Endothelial cell (in vitro differentiated cells): Measurements from ENCODE around the gene FBXO31. TPM values are rescaled to one million over a fixed set of nuclear protein-coding genes. Genes with fewer than 3 reads are reported as not detected.

Experiments used
- DNase-seq: peaks from one replicate; pipeline ENCODE4 v3.0.0; 2021; ENCODE audit warnings: low spot score
- H3K27ac Mint-ChIP-seq: one replicate; pipeline ENCODE4 v1.8.0; 2021; ENCODE audit warnings: mixed read lengths, inconsistent platforms; ENCODE audit not compliant: unreplicated experiment
- H3K27me3 Mint-ChIP-seq: one replicate; pipeline ENCODE4 v1.8.0; 2021; ENCODE audit warnings: mild to moderate bottlenecking, moderate library complexity, mixed read lengths, inconsistent platforms; ENCODE audit not compliant: unreplicated experiment
- H3K36me3 Mint-ChIP-seq: one replicate; pipeline ENCODE4 v1.8.0; 2021; ENCODE audit warnings: mild to moderate bottlenecking, low read depth, mixed read lengths, inconsistent platforms; ENCODE audit not compliant: unreplicated experiment
- H3K4me1 Mint-ChIP-seq: one replicate; pipeline ENCODE4 v1.8.0; 2021; ENCODE audit warnings: mild to moderate bottlenecking, mixed read lengths, inconsistent platforms; ENCODE audit not compliant: unreplicated experiment
- H3K4me3 Mint-ChIP-seq: one replicate; pipeline ENCODE4 v1.8.0; 2021; ENCODE audit warnings: mild to moderate bottlenecking, mixed read lengths, inconsistent platforms; ENCODE audit not compliant: unreplicated experiment
- H3K9me3 Mint-ChIP-seq: one replicate; pipeline ENCODE4 v1.8.0; 2021; ENCODE audit warnings: mixed read lengths, inconsistent platforms; ENCODE audit not compliant: unreplicated experiment
- total RNA-seq: library from RNA; stranded (reverse); fragmentation: NEBNext Ultra II Directional; extraction: Animal tissue kit (Norgen Biotek cat#: 25700); gene quantifications from one replicate; pipeline ENCODE4 v1.2.1, GENCODE V29; 2021; ENCODE audit not compliant: unreplicated experiment
- TF ChIP-seq, protein P1 (sequence below): fragments of 200-600 bp; sonication (generic); IDR thresholded peaks from one replicate; pipeline ENCODE4 v1.5.0; 2021; ENCODE audit warnings: antibody characterized with exemption; ENCODE audit not compliant: unreplicated experiment

Gene FBXO31
- total RNA-seq, 1 donor from 2014 or later = 13.5 TPM

DNA sequence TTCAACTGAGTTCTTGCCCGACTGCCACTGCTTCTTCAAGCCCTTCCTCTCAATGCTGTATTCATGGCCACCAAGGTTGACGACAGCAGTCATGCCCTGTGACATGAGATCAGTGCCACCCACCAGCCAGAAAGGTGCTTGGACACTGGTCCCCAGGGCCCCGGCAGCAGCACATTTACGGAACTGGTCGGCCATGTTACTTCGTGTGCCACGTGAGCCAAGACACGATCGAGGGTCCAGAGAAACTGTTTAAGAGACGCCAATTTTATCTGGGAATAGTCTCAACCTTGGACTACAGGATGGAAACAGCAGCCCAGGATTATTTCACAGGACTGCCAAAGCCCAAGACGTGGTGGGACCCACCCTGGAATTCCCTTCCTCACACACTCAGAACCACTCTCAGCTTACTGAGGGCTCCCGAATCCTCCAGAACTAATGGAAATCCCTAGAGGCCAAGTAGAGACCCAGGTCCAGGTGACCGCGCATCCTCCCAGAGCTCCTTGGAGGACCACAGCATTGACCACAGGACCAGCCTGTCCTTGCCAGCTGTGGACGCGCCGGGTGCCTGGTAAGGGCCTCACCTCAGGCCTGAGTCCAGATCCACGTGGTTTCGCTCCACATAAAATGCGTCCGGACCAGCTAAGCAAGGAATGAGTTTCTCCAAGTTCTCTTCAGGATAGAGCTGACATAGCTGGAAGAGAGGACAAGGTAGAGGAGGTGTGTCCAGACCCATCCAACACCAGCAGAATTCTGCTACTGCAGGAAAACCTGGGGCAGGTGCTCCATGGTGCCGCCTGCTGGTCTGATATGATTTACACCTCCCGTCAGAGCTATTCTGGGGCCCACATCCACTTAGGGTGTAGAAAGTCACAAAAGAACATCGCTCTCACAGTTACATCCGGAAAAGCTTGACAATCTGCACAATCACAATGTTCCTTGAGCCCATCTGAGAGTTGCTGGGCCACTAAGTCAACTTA, 36.7 kb upstream of the FBXO31 start:
- Mint-ChIP-seq H3K4me1 (no peaks in the 10 kb centered on the region), H3K4me3 (no peak overlapping the region), H3K9me3 (no peaks in the 10 kb centered on the region), H3K27ac (no peak overlapping the region), H3K27me3 (peaks cover 5% of the 10 kb centered on the region), H3K36me3 (peaks cover 44% of the 10 kb centered on the region)
- TF ChIP-seq, protein P1, sequence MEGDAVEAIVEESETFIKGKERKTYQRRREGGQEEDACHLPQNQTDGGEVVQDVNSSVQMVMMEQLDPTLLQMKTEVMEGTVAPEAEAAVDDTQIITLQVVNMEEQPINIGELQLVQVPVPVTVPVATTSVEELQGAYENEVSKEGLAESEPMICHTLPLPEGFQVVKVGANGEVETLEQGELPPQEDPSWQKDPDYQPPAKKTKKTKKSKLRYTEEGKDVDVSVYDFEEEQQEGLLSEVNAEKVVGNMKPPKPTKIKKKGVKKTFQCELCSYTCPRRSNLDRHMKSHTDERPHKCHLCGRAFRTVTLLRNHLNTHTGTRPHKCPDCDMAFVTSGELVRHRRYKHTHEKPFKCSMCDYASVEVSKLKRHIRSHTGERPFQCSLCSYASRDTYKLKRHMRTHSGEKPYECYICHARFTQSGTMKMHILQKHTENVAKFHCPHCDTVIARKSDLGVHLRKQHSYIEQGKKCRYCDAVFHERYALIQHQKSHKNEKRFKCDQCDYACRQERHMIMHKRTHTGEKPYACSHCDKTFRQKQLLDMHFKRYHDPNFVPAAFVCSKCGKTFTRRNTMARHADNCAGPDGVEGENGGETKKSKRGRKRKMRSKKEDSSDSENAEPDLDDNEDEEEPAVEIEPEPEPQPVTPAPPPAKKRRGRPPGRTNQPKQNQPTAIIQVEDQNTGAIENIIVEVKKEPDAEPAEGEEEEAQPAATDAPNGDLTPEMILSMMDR = peak; percentile 25
- DNase-seq = no peak

DNA sequence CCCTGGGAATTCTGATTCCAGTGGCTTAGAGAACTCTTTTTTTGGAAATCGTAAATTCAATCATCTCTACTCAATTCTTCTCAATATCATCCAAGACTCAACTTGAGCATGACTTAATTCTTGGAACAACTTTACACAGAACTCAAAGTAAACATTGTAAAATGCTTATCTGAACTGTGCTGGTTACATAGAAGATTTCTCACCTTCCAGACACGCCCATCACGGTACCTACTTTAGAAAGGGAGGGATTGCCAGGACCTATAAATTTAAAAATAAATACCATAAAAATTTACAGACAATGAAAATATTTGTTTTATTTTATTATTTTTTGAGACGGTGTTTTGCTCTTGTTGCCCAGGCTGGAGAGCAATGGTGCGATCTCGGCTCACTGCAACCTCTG, 35.1 kb upstream of the FBXO31 start:
- Mint-ChIP-seq H3K4me3 (no peak overlapping the region), H3K36me3 (peaks cover 36% of the 10 kb centered on the region), H3K27ac (no peak overlapping the region), H3K4me1 (no peaks in the 10 kb centered on the region), H3K27me3 (peaks cover 3% of the 10 kb centered on the region), H3K9me3 (no peaks in the 10 kb centered on the region)
- TF ChIP-seq, protein P1 = no peak
- no peak for DNase-seq

DNA sequence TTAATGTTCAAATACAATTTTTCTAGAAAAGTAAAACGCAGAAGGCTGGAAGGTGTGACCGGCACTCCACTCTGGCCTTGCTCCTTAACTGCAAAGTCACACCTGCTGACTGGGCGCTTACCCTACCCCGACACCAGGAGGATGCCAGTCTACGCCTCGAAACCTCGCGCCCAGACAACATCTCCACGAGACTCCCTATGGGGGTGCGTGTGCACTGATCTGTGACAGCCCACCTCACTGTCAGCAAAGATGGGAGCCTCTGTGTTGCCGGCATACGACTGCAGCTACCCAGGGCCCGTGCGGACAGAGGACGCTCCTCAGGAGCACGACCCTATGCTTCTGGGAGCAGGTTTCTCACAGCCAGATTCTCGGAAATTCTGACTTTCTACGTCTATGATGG, 34.6 kb upstream of the FBXO31 start:
- no peak for DNase-seq
- Mint-ChIP-seq H3K9me3 (no peaks in the 10 kb centered on the region), H3K27ac (no peak overlapping the region)

DNA sequence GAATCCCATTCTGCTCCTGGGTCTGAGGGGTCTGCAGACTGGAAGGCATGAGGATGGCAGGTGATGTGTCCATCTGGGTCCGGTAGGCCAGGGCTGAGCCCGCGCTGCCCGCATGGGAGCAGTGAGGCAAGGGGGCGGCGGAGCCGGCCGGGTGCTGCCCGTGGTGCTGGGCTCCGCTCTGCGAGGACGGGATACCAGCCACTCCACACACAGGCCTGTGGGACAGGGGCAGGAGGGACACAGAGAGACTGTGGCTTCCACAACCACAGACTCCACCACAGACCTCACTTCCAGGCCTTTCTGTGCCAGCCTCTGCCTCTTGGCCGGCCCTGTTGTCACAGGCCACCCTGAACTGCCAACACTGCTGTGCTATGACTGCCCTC, 33.9 kb upstream of the FBXO31 start:
- Mint-ChIP-seq H3K27ac (no peak overlapping the region), H3K4me1 (no peaks in the 10 kb centered on the region), H3K36me3 (peaks cover 36% of the 10 kb centered on the region), H3K4me3 (no peak overlapping the region), H3K27me3 (peaks cover 3% of the 10 kb centered on the region), H3K9me3 (no peaks in the 10 kb centered on the region)
- no peak for DNase-seq
- TF ChIP-seq, protein P1 = no peak

More for the DNA sequence above, 34.6 kb upstream of the FBXO31 start:
- Mint-ChIP-seq H3K4me1 (no peaks in the 10 kb centered on the region), H3K4me3 (no peak overlapping the region), H3K36me3 (peaks cover 38% of the 10 kb centered on the region), H3K27me3 (peaks cover 3% of the 10 kb centered on the region)
- TF ChIP-seq, protein P1 = no peak
